OCI-LY1 (cell line): Measurements from ENCODE around the gene CASP8.

ENCODE experiments used
- CTCF ChIP-seq: fragments of 200-600 bp; sonication (generic), shearing (Covaris generic); IDR thresholded peaks from 2 replicates; pipeline ENCODE4 v1.5.1; 2017; ENCODE audit warnings: mild to moderate bottlenecking, antibody characterized with exemption, low read length, moderate library complexity, mixed read lengths
- EZH2 ChIP-seq: fragments of 200-600 bp; sonication (generic), shearing (Covaris generic); IDR thresholded peaks from 2 replicates; pipeline ENCODE4 v1.8.0; 2017; ENCODE audit warnings: borderline replicate concordance, mixed run types, mild to moderate bottlenecking, antibody characterized with exemption, low read length, moderate library complexity, mixed read lengths

- TF ChIP-seq CTCF = no peak
- no peak for TF ChIP-seq EZH2
Measured at GRCh38 chr2:201254081-201254730, 6.1 kb upstream of the CASP8 start.
